GM21529 (cell line): ENCODE measurements around the gene GSDME.
"Not testable (repeated sequence)": the region's sequence is repeated elsewhere in the genome, so short reads cannot be mapped to it uniquely, and the experiment has no call there.

ENCODE experiments used
- ATAC-seq: cut with Tn5 transposase; IDR thresholded peaks from one replicate; pipeline ENCODE4 v1.9.1; 2021; ENCODE audit not compliant: unreplicated experiment

The GSDME gene

DNA sequence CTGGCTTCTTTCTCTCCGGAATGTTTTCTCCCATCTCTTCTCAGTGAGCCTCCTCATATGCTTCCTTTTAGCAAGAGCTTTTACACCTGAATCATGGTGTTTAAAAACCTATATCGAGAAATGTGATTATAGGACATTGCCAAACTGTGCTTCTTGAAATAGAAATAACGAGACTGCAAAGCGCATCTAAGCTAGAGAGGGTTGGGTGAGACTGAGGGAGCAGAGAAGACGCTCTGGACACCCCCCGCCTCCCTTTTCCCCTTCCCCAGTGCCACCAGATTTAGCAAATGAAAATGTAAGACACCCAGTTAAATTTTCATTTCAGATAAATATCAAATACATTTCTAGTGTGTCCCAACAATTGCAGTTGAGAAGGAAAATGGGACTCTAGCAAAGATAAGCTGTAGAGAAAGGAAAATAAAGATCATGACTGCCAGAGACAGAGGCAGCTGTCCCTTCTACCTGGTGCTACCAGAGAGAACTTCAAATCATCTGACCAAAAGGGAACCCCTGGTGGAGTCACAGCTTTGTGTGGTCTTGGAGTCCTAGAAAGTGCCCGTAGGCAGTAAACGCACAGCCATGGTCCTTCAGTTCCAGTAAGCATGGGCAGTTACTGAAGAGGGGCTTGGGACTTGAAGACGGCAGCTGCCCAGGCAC, 14.6 kb downstream of the GSDME start:
- no peak for ATAC-seq

DNA sequence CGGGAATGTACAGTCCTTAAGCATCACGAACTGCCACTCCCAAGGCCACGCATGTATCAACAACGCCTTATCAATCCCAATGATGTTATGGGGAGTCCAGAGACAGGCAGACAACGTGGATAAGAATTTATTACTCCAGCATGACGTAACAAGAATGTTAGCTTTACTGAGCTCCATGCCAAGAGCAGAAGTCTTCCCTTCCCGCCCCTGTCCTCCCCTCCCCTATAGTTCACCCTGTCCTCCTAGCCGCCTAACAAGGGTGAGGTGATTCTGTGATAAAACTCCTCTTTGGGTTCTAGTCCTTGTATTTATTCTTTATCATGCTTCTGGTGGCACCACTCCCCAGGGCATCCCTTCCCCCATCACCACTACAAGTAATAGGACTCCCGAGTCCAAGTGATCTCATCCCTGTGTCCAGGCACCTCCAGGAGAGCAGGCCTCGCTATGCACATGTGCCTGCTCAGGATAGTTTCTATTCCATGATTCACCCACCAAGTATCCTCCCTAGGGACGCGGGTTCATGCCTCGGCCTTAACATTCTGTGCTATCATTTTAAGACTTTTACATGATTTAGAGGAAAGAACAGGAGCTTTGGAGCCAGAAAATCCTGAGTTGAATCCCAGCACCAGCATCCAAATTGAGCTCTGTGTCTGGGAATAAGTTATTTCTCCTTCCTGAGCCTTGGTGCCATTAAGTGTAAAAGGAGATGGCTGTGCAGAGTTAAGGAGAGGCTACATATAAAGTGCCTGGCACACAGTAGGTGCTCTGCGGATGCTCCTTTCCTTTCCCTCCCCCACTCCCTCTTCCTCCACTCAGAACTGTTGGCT, 15.4 kb downstream of the GSDME start:
- no peak for ATAC-seq

DNA sequence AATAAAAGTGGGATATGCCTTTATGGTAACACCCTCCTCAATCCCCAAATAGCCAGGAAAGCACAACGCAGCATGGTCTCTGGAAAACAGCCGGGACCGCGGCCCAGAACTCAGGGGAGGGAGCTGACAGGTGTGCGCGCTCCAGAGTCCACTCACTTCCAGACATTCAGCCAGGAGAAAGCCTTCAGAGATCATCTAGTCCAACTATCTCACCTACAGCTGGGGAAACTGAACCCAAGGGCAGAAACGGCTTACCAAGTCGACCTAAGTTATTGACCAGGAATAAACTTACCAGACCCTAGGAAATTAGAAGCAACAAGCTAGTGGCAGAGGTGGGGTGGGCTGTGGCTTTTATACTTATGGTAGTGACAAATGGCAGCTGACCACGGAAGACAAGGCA, 16.4 kb downstream of the GSDME start:
- ATAC-seq = no peak

DNA sequence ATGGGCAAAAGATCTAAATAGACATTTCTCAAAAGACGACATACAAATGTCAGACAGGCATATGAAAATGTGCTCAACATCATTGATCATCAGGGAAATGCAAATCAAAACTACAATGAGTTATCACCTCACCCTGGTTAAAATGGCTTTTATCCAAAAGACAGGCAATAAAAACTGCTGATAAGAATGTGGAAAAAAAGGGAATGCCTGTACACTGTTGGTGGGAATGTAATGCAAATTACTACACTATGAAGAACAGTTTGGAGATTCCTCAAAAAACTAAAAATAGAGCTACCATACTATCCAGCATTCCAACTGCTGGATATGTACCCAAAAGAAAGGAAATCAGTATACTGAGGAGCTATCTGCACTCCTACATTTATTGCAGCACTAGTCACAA, 18.0 kb downstream of the GSDME start:
- ATAC-seq = no peak

DNA sequence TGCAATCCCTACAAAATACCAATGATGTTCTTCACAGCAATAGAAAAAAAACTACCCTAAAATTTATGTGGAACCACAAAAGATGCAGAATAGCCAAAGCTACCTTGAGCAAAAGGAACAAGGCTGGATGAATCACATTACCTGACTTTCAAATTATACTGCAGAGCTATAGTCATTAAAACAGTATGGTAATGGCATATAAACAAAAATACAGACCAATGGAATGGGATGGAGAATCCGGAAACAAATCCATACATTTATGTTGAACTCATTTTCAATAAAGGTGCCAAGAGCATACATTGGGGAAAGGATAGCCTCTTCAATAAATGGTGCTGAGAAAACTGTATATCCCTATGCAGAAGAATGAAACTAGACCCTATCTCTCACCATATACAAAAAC, 18.7 kb downstream of the GSDME start:
- ATAC-seq = no peak

DNA sequence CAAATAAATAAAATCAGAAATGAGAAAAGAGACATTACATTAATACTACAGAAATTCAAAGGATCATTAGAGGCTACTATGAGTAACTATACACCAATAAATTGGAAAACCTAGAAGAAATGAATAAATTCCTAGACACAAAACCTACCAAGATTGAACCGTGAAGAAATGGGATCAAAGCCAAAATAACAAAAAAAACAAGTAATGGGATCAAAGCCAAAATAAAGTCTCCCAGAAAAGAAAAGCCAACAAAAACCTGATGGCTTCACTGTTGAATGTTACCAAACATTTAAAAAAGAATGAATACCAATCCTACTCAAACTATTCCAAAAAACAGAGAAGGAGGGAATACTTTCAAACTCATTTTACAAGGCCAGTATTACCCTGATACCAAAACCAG, 20.0 kb downstream of the GSDME start:
- no peak for ATAC-seq

DNA sequence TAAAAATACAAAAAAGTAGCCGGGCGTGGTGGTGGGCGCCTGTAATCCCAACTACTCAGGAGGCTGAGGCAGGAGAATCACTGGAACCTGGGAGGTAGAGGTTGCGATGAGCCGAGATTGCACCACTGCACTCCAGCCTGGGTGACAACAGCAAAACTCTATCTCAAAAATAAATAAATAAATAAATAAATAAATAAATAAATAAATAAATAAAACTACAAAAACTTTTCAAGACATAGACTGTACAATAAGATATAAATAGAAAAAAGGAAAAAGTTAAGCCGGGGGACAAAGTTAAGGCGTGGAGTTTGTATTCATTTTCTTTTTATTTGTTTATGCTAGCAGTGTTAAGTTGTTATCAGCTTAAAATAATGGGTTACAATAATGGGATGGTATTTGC, 21.7 kb downstream of the GSDME start:
- not testable (repeated sequence) for ATAC-seq

DNA sequence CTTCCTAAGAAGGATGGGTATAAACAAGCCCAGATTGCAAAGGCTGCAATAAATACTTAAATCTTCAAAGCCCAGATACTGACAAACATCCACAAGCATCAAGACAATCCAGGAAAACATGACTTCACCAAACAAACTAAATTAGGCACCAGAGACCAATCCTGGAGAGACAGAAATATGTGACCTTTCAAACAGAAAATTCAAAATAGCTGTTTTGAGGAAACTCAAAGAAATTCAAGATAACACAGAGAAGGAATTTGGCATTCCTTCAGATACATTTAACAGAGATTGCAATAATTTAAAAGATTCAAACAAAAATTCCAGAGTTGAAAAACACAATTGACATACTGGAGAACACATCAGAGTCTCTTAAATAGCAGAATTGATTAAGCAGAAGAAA, 23.0 kb downstream of the GSDME start:
- ATAC-seq = no peak

DNA sequence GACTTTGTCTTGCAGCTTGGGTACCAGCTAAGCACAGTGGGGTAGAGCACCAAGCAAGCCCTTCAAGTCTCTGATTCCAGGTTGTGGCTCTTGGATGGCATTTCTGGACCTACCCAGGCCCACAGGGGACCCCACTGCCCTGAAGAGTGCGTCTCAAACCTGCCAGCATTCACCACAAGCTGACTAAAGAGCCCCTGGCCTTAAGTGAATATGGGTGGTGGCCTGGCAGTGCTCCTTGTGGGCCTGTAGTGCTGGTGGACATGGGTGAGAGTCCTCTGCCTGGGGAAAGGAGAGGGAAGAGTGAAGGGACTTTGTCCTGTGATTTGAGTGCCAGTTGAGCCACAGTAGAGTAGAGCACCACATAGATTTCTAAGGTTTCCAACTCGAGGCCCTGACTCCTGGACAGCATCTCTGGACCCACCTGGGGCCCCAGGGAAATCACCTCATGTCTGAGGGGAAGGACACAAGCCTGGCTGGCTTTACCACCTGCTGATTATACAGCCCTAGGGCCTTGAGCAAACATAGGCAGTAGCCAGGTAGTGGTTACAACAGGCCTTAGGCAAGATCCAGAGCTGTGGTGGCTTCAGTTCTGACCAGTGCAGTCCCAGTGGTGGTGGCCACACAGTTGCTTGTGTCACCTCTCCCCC, 23.7 kb downstream of the GSDME start:
- ATAC-seq = no peak

DNA sequence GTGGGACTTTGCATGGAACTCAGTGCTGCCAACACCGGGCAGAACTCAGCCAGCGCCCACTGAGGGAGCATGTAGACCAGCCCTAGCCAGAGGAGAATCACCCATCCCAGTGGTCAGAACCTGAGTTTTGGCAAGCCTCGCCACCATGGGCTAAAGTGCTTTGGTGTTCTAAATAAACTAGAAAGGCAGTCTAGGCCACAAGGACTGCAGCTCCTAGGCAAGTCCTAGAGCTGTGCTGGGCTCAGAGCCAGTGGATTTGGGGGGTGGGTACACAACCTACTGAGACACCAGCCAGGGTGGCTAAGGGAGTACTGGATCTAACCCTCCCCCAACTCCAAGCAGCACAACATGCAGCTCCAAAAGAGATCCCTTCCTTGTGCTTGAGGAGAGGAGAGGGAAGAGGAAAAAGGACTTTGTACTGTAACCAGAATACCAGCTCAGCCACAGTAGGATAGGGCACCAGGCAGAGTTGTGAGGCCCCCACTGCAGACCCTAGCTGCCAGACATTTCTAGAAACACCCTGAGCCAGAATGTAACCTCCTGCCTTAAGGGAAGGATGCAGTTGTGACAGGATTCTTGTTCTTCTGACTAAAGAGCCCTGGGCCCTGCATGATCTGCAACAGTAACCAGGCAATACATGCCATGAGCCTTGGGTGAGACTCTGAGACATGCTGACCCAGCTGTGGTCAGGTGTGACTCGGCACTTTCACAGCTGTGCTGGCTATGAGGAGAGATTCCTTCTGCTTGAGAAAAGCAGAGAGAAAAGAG, 24.4 kb downstream of the GSDME start:
- ATAC-seq = peak; percentile 66

DNA sequence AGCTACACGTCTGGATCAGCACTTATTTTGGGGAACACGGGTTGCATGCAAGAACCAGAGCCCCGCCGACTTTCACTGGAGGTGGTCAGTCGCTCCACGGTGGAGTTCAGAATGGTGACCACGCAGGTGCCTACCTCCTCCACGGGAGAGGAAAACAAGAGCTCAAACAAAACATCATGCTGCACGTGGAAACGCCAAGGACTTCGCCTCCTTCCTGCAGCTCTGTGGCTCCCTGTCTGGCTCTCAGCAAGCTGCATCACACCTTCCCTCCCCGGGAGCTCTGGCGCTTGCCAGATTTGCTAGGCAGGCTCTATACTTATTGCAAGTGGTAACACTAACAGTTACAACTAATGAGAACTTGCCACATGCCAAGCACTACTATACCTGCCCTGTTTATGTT, 26.0 kb downstream of the GSDME start:
- no peak for ATAC-seq

DNA sequence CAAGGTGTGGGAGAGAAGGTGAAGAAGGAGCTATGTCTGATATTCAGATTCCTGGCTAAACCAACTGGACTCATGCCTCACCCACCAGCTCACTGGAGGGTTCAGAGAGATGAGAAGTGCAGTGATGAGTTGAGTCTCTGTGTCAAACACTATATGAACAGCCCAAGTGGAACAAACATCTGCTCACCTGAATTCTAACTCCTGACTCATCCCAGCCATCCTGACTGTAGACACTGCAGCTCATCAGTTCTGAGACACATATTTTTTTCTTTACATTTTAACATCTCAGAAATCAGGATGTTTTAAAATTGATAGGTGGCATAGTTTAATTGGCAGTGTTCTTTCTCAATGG, 27.3 kb downstream of the GSDME start:
- ATAC-seq = no peak

DNA sequence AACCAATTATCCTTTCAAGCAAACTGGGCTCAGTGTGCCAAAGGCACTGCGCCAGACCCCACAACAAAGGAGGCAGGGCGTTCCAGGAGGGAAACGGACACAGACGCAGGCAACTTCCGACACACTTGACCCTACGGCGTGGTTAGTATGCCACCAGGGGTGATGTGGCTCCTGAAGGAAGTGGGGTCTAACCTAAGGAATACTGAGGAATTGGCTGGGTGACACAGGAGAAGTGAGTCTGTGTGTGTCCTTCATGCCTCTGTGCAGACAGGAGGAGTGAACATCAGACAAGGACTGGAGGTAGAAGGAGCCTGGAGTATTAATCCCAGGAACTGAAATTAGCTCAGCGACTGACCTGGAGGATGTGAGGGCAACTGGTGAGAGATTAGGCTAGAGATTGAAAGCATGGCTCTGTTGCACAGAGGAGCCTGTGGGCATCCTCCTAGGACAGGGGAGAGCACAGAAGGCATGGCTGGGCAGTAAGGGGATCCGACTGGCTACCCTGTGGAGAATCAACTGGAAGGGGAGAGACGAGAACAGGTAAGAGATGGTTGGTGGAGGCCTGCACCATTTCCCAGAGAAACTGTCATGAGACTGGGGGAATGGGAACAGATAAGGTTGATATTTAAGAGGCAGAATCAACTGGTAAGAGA, 27.8 kb downstream of the GSDME start:
- ATAC-seq = no peak

DNA sequence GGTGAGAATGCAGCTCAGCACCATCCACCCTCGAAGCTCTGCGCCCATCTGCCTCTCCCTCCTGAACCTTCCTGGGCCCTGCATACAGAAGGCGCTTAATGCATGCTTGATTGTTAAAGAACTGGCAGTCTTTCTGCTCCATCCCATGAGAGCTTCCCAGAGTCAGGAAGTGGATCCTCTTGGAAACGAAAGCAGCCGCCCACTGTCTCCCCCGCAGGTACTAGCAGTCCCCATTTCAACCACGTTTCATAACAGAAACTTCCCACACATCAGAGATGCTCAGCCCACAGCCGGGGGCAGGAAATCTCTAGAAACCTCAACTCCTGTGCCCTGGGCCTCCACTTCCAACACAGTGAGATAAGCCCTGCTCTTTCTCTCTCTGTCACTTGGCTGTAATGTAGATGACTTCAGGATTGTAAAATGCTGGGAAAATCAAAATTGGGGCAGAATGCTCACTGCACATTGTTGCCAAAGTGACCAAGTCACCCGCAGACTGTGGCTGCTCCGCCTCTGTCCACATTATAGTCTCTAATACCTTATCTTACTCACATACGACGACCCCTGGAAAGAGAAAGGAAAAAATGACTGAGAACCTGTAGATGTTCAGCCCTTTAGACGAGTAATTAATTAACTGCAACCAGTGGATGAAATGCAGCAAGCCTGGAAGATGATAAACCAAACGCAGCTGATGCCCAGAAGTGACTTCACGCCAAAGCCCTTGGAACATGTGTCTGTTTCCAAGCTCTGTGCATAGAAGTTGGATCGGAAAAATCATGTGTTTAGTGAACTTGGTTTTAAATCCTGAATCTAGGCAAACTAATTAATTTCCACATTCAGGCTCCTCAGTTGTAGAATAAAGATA, 28.5 kb downstream of the GSDME start:
- no peak for ATAC-seq

DNA sequence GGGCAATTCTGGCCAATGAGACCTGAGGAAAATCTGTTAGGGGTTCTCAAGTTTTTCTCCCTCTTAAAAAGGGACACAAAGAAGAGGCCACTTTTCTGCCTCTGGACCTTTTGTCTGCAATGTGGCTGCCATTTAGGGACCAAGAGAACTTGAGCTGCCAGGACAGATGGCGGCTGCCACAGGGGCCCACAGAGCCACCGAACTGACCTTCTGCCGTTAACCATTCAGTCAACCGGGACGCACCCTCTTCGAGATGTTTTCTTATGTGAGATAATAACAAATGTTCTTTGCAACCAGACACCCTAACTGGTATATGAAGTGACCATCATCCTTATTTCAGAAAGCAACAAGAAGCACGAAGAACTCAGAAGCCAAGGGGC, 29.2 kb downstream of the GSDME start:
- ATAC-seq = no peak

DNA sequence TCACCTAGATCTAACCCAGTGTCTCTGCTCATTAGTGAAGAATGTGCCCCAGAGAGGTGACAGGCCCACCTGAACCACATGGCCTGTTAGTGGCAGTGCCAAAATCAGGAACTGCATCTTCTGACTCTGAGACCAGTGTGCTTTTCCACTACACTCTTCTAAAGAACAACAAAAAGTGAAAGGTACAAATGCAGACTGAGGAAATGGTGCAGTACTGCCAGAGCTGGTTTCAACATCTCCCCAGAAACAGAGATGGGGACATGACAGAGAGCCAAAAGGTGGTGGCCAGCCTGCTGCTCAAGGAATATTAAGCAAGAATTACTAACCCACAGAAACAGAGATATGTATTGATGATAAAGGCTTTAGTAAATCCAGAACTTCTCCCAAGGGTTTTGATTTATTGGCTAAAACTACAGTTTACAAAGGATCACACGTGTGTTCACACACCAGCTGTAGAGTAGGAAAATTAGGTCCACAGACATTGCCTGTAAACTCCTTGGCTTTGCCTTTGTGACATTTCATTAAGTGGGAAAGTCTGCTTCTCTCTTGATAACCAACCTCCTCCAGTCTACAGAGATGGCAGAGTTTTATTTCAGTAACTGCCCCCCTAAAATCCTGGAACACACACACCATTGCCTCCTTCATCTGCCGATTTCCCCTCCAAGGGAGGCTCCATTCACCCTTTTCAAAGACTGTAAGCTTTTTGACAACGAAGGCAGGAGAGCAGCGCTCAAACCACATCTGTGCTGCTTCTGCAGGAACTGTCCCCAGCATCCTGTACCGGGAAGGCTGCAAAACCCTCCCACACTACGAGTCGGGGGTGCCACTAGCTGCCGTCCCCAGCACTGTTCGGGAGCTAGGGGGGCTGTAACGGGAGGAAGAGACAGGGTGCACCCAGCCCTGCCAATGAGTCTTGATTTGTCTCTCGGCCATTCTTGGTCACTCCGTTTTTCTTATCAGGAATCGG, 29.8 kb downstream of the GSDME start:
- ATAC-seq = peak; percentile 88

DNA sequence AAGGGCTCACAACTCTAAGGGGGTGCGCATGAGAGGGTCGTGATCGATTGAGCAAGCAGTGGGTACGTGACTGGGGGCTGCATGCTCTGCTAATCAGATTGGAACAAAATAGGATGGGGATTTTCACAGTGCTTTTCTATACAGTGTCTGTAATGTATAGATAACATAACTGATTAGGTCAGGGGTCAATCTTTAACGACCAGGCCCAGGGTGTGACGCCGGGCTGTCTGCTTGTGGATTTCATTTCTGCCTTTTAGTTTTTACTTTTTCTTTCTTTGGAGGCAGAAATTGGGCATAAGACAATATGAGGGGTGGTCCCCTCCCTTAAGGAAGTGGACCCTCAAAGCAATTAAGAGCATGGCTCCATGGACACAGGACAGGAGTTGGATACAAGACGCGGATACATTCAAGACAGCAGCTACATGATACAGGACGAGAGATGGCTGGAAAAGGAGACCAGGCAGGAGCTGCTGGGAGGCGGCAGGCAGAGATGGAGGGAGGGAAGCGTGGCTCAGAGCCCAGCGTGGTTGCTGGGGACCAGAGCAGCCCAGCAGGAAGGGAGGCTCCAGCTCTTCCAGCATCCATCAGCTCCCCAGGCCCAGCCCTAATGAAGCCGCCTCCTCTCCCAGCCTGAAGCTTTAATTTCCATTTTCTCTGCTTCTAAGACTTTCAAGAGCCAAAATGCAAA, 31.6 kb downstream of the GSDME start:
- no peak for ATAC-seq

DNA sequence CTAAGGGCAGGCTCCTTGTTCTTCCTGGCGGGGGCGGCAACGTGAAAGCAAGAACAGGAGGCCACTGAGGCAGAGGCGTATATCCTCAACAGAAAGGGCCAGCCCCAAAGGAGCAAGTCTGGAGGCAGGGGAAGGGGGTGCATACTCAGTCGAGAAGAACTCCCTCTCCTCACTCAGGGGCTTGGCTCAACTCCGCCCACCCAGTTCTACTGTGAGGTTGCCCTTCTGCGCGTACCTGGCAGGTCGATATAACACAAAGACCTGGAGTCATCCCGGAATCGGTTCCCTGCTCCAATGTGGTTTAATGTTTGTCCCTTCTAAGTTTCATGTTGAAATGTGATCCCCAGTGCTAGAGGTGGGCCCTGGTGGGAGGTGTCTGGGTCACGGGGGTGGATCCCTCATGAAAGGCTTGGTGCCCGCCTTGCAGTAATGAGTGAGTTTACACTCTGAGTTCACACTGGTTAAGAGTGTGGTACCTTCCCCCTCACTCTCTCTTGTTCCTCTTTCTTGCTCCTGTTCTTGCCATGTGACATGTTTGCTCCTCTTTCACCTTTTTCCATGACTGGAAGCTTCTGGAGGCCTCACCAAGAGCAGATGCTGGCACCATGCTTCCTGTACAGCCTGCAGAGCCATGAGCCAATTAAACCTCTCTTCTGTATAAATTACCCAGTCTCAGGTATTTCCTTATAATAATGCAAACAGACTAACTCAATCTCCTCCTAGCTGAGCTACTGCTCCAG, 32.6 kb downstream of the GSDME start:
- ATAC-seq = no peak
